ENCODE measurements around the gene CHRNB1. TPM values are rescaled to one million over a fixed set of nuclear protein-coding genes. Genes with fewer than 3 reads are reported as not detected.
A peak's percentile ranks its signal among the peaks of the same experiment; 100 is the strongest.

CHRNB1 gene
- total RNA-seq, 1 donor from 2014 or later, result 16.4 TPM

GRCh38 chr17:7493941-7494340 lies 49.1 kb downstream of the CHRNB1 start:
- no peak for TF ChIP-seq CTCF (conservative IDR thresholded peaks at IDR 0.05)
- Mint-ChIP-seq H3K36me3 (peaks cover 44% of the 10 kb centered on the region), H3K9me3 (no peaks in the 10 kb centered on the region), H3K4me3 (no peak overlapping the region), H3K27ac (no peak overlapping the region), H3K27me3 (no peaks in the 10 kb centered on the region), H3K4me1 (ENCODE audit: unreplicated experiment) (peaks cover 41% of the 10 kb centered on the region)
- DNase-seq (ENCODE audit: extremely low spot score, unreplicated experiment), result no peak

- Mint-ChIP-seq H3K4me3 (no peak overlapping the region), H3K9me3 (no peaks in the 10 kb centered on the region), H3K36me3 (peaks cover 45% of the 10 kb centered on the region), H3K27ac (peak overlapping the region; percentile 83), H3K4me1 (ENCODE audit: unreplicated experiment) (peaks cover 26% of the 10 kb centered on the region), H3K27me3 (no peaks in the 10 kb centered on the region)
- no peak for TF ChIP-seq CTCF (conservative IDR thresholded peaks at IDR 0.05)
- DNase-seq (ENCODE audit: extremely low spot score, unreplicated experiment), result no peak
These were observed 51.1 kb downstream of the CHRNB1 start for GRCh38 chr17:7495906-7496434.

- H3K4me3 Mint-ChIP-seq, result no peak overlapping the region
- peak overlapping the region; percentile 83 for H3K27ac Mint-ChIP-seq
- H3K9me3 Mint-ChIP-seq, result no peaks in the 10 kb centered on the region
- DNase-seq (ENCODE audit: extremely low spot score, unreplicated experiment), result no peak
- no peak for TF ChIP-seq CTCF (conservative IDR thresholded peaks at IDR 0.05)
- peaks cover 48% of the 10 kb centered on the region for H3K36me3 Mint-ChIP-seq
- H3K4me1 Mint-ChIP-seq (ENCODE audit: unreplicated experiment), result peaks cover 22% of the 10 kb centered on the region
- H3K27me3 Mint-ChIP-seq, result no peaks in the 10 kb centered on the region
These were observed 51.8 kb downstream of the CHRNB1 start for GRCh38 chr17:7496470-7497183.

GRCh38 chr17:7497228-7497627 lies 52.4 kb downstream of the CHRNB1 start:
- H3K4me1 Mint-ChIP-seq (ENCODE audit: unreplicated experiment), result peaks cover 18% of the 10 kb centered on the region
- no peak overlapping the region for H3K4me3 Mint-ChIP-seq
- H3K9me3 Mint-ChIP-seq, result no peaks in the 10 kb centered on the region
- peak overlapping the region; percentile 83 for H3K27ac Mint-ChIP-seq
- TF ChIP-seq CTCF (conservative IDR thresholded peaks at IDR 0.05), result no peak
- H3K27me3 Mint-ChIP-seq, result no peaks in the 10 kb centered on the region
- H3K36me3 Mint-ChIP-seq, result peaks cover 48% of the 10 kb centered on the region
- DNase-seq (ENCODE audit: extremely low spot score, unreplicated experiment), result no peak

- no peak for TF ChIP-seq CTCF (conservative IDR thresholded peaks at IDR 0.05)
- Mint-ChIP-seq H3K27me3 (no peaks in the 10 kb centered on the region), H3K4me1 (ENCODE audit: unreplicated experiment) (peaks cover 17% of the 10 kb centered on the region), H3K36me3 (peaks cover 51% of the 10 kb centered on the region), H3K4me3 (no peak overlapping the region), H3K9me3 (no peaks in the 10 kb centered on the region), H3K27ac (no peak overlapping the region)
- DNase-seq (ENCODE audit: extremely low spot score, unreplicated experiment), result no peak
These were observed 52.8 kb downstream of the CHRNB1 start for GRCh38 chr17:7497636-7498035.
